ENCODE results near the gene CDC42. TPM values are rescaled to one million over a fixed set of nuclear protein-coding genes. Genes with fewer than 3 reads are reported as not detected.

The CDC42 gene
- polyA plus RNA-seq, 1 donor from 2014 or later = 913 TPM

DNA sequence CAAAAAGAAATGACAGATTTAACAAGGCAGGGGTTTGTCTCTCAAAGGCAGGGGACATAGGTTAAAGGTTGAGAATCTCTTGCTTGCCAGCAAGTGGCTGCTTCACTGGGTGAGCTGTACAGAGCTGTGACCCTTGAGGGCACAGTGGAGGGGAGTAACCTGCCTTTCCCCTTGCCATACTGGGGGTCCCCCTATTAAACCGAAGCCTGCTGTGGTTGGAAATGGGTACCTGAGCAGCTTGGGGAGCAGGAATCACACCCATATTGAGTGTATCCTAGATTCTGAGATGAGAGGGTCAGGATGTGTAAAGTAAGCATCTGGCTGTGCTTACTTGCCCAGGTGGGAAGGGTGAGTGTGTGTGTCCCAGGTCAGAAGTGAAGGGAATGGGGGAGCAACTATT is 58.6 kb downstream of the CDC42 start:
- H3K4me2 ChIP-seq (ENCODE audit: low read length) = no peak overlapping the region
- H3K9ac ChIP-seq (ENCODE audit: low read length) = no peak overlapping the region
- H4K20me1 ChIP-seq (ENCODE audit: insufficient read depth) = no peaks in the 10 kb centered on the region
- TF ChIP-seq EP300 (conservative IDR thresholded peaks at IDR 0.05; ENCODE audit: poor library complexity, severe bottlenecking) (no peak), EZH2 (IDR thresholded peaks at IDR 0.05; ENCODE audit: borderline replicate concordance, insufficient read depth, low read length, poor library complexity, severe bottlenecking) (no peak), RAD21 (conservative IDR thresholded peaks at IDR 0.05) (no peak), SMC3 (conservative IDR thresholded peaks at IDR 0.05; ENCODE audit: poor library complexity) (no peak), POLR2AphosphoS5 (IDR thresholded peaks at IDR 0.05) (no peak), MXI1 (conservative IDR thresholded peaks at IDR 0.05; ENCODE audit: poor library complexity, severe bottlenecking) (no peak), TAF1 (IDR thresholded peaks at IDR 0.05; ENCODE audit: low read depth) (no peak)
- TF ChIP-seq, protein P1, sequence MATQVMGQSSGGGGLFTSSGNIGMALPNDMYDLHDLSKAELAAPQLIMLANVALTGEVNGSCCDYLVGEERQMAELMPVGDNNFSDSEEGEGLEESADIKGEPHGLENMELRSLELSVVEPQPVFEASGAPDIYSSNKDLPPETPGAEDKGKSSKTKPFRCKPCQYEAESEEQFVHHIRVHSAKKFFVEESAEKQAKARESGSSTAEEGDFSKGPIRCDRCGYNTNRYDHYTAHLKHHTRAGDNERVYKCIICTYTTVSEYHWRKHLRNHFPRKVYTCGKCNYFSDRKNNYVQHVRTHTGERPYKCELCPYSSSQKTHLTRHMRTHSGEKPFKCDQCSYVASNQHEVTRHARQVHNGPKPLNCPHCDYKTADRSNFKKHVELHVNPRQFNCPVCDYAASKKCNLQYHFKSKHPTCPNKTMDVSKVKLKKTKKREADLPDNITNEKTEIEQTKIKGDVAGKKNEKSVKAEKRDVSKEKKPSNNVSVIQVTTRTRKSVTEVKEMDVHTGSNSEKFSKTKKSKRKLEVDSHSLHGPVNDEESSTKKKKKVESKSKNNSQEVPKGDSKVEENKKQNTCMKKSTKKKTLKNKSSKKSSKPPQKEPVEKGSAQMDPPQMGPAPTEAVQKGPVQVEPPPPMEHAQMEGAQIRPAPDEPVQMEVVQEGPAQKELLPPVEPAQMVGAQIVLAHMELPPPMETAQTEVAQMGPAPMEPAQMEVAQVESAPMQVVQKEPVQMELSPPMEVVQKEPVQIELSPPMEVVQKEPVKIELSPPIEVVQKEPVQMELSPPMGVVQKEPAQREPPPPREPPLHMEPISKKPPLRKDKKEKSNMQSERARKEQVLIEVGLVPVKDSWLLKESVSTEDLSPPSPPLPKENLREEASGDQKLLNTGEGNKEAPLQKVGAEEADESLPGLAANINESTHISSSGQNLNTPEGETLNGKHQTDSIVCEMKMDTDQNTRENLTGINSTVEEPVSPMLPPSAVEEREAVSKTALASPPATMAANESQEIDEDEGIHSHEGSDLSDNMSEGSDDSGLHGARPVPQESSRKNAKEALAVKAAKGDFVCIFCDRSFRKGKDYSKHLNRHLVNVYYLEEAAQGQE (IDR thresholded peaks at IDR 0.05; ENCODE audit: borderline replicate concordance) = no peak
- TF ChIP-seq, protein P2, sequence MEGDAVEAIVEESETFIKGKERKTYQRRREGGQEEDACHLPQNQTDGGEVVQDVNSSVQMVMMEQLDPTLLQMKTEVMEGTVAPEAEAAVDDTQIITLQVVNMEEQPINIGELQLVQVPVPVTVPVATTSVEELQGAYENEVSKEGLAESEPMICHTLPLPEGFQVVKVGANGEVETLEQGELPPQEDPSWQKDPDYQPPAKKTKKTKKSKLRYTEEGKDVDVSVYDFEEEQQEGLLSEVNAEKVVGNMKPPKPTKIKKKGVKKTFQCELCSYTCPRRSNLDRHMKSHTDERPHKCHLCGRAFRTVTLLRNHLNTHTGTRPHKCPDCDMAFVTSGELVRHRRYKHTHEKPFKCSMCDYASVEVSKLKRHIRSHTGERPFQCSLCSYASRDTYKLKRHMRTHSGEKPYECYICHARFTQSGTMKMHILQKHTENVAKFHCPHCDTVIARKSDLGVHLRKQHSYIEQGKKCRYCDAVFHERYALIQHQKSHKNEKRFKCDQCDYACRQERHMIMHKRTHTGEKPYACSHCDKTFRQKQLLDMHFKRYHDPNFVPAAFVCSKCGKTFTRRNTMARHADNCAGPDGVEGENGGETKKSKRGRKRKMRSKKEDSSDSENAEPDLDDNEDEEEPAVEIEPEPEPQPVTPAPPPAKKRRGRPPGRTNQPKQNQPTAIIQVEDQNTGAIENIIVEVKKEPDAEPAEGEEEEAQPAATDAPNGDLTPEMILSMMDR (IDR thresholded peaks at IDR 0.05; ENCODE audit: poor library complexity, severe bottlenecking) = no peak
- H3K27me3 ChIP-seq (ENCODE audit: insufficient read depth, low read depth, low read length) = no peaks in the 10 kb centered on the region
- H3F3A ChIP-seq (ENCODE audit: insufficient read depth, low read length, poor library complexity, severe bottlenecking) = no peaks in the 10 kb centered on the region
- H3K79me2 ChIP-seq (replicated peaks; ENCODE audit: insufficient read depth, low read length) = no peaks in the 10 kb centered on the region
- no peak overlapping the region for H3K4me3 ChIP-seq (ENCODE audit: low read length)
- no peaks in the 10 kb centered on the region for H3K36me3 ChIP-seq (ENCODE audit: insufficient read depth, low read length)
- H3K27ac ChIP-seq (ENCODE audit: low read length) = no peak overlapping the region
- no peaks in the 10 kb centered on the region for H3K9me2 ChIP-seq (ENCODE audit: insufficient read depth, low read length)
- no peak overlapping the region for H2AFZ ChIP-seq (ENCODE audit: low read depth, low read length)
- H3K9me3 ChIP-seq (ENCODE audit: low read length) = no peaks in the 10 kb centered on the region

GRCh38 chr1:22111620-22112019 is 59.1 kb downstream of the CDC42 start:
- Histone ChIP-seq H3K79me2 (replicated peaks; ENCODE audit: insufficient read depth, low read length) (no peaks in the 10 kb centered on the region), H3K9me3 (ENCODE audit: low read length) (no peaks in the 10 kb centered on the region), H3F3A (ENCODE audit: insufficient read depth, low read length, poor library complexity, severe bottlenecking) (no peaks in the 10 kb centered on the region), H3K27me3 (ENCODE audit: insufficient read depth, low read depth, low read length) (no peaks in the 10 kb centered on the region), H3K9me2 (ENCODE audit: insufficient read depth, low read length) (no peaks in the 10 kb centered on the region), H2AFZ (ENCODE audit: low read depth, low read length) (no peak overlapping the region), H3K4me3 (ENCODE audit: low read length) (no peak overlapping the region), H3K9ac (ENCODE audit: low read length) (no peak overlapping the region), H3K4me2 (ENCODE audit: low read length) (no peak overlapping the region), H4K20me1 (ENCODE audit: insufficient read depth) (no peaks in the 10 kb centered on the region), H3K27ac (ENCODE audit: low read length) (no peak overlapping the region), H3K36me3 (ENCODE audit: insufficient read depth, low read length) (no peaks in the 10 kb centered on the region)
- TF ChIP-seq, protein P2 (IDR thresholded peaks at IDR 0.05; ENCODE audit: poor library complexity, severe bottlenecking) = no peak
- TF ChIP-seq SMC3 (conservative IDR thresholded peaks at IDR 0.05; ENCODE audit: poor library complexity) (no peak), MXI1 (conservative IDR thresholded peaks at IDR 0.05; ENCODE audit: poor library complexity, severe bottlenecking) (no peak)
- TF ChIP-seq, protein P1 (IDR thresholded peaks at IDR 0.05; ENCODE audit: borderline replicate concordance) = no peak

Data from neural cell (in vitro differentiated cells).